Suprapubic skin (tissue), 3 donors: ENCODE results near the gene CROT.

Source experiments
- EP300 ChIP-seq: sonication (generic); formaldehyde crosslinking; IDR thresholded peaks from one replicate; pipeline ENCODE4 v1.6.1; 2017; ENCODE audit warnings: antibody characterized with exemption
- POLR2A ChIP-seq, 2 donors: fragments of 450-650 bp; IDR thresholded peaks; one replicate each; pipeline ENCODE4 v1.6.1; 2017; ENCODE audit warnings: antibody characterized with exemption in 2 of 2, mild to moderate bottlenecking in 2 of 2, moderate library complexity in 2 of 2
- TF ChIP-seq, protein P1 (sequence below), 2 donors: fragments of 200-600 bp in 1 of 2; fragments of 450-650 bp in 1 of 2; sonication (generic) in 1 of 2; IDR thresholded peaks; one replicate each; pipeline ENCODE4 v1.5.1; 2016 to 2019; ENCODE audit warnings: antibody characterized with exemption in 2 of 2, mild to moderate bottlenecking in 1 of 2, moderate library complexity in 1 of 2

DNA sequence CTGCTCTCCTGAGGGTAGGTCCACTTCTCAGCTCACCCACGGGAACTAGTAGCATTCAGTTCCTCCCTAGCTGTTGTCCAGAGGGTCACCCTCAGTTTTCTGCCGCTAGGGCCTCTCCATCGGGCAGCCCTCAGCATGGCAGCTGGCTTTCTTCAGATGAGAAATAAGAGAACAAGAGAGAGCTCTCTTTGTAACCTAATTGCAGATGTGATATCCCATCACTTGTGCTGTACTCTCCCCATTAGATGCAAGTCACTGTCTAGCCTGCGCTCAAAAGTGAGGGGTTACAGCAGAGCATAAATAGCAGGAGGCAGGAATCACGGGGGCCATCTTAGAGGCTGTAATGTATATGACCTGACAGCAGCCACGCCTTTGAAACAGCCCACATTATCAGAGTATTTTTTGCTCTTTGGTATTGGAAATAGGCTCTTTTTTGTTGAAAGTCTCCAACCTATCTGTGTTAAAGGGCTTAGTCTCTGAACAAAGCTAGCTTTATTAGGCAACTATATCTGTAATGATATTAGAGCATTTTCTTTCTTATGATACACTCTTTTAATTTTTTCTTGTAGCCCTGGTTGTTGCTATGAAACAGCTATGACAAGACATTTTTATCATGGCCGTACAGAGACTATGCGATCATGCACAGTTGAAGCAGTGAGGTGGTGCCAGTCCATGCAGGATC is 45.7 kb downstream of the CROT start:
- TF ChIP-seq, protein P1, sequence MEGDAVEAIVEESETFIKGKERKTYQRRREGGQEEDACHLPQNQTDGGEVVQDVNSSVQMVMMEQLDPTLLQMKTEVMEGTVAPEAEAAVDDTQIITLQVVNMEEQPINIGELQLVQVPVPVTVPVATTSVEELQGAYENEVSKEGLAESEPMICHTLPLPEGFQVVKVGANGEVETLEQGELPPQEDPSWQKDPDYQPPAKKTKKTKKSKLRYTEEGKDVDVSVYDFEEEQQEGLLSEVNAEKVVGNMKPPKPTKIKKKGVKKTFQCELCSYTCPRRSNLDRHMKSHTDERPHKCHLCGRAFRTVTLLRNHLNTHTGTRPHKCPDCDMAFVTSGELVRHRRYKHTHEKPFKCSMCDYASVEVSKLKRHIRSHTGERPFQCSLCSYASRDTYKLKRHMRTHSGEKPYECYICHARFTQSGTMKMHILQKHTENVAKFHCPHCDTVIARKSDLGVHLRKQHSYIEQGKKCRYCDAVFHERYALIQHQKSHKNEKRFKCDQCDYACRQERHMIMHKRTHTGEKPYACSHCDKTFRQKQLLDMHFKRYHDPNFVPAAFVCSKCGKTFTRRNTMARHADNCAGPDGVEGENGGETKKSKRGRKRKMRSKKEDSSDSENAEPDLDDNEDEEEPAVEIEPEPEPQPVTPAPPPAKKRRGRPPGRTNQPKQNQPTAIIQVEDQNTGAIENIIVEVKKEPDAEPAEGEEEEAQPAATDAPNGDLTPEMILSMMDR (IDR thresholded peaks at IDR 0.05) = no peak
- TF ChIP-seq EP300 (no peak), POLR2A (IDR thresholded peaks at IDR 0.05) (no peak)
